Right cardiac atrium (tissue), 5 donors: ENCODE data around the gene CYP3A7. TPM values are rescaled to one million over a fixed set of nuclear protein-coding genes. Genes with fewer than 3 reads are reported as not detected.
A peak's percentile ranks its signal among the peaks of the same experiment; 100 is the strongest.
"Not testable (repeated sequence)": the region's sequence is repeated elsewhere in the genome, so short reads cannot be mapped to it uniquely, and the experiment has no call there.

ENCODE experiments used
- ATAC-seq, 2 donors: fragments of 200-7000 bp; cut with Tn5 transposase; one replicate each; pipeline versions ENCODE4 v1.8.0 to v1.9.1; 2020; ENCODE audit warnings: moderate library complexity in 2 of 2, mild to moderate bottlenecking in 1 of 2
- DNase-seq, 3 donors: peaks; one replicate each; pipeline ENCODE4 v3.0.0-alpha.2; 2020
- H3K27ac ChIP-seq: one replicate; pipeline ENCODE4 v1.5.1; 2013; ENCODE audit warnings: mild to moderate bottlenecking, low read length, control low read depth, moderate library complexity
- H3K27me3 ChIP-seq: one replicate; pipeline ENCODE4 v1.6.1; 2013; ENCODE audit not compliant: control insufficient read depth, insufficient read depth
- H3K4me1 ChIP-seq: one replicate; pipeline ENCODE4 v1.6.1; 2013; ENCODE audit warnings: low read length; ENCODE audit not compliant: control insufficient read depth, insufficient read depth
- H3K4me3 ChIP-seq: one replicate; pipeline ENCODE4 v1.5.1; 2013; ENCODE audit warnings: low read length, control low read depth
- H3K9me3 ChIP-seq: one replicate; pipeline ENCODE4 v1.6.1; 2013; ENCODE audit warnings: low read length; ENCODE audit not compliant: control insufficient read depth
- WGBS: extraction: QIAGEN DNeasy Blood & Tissue Kit; methylation state at CpG from one replicate; pipeline ENCODE4 v1.1.7; 2013; 5-methylcytosine and 5-hydroxymethylcytosine counted together
- intact Hi-C, 4 donors: fragments of 100-400 bp; cut with DNase I; formaldehyde crosslinking; loops; one replicate each; pipeline versions ENCODE4 v1.11.0 to v1.14.0; 2022 to 2023
- polyA plus RNA-seq: library from polyadenylated mRNA; stranded (reverse); fragments of 200-250 nt; gene quantifications from one replicate; pipeline ENCODE4 v1.2.3, GENCODE V29; 2013
- total RNA-seq, 4 donors: library from RNA; stranded (reverse); fragmentation: NEBNext Ultra II Directional; extraction: Animal tissue kit (Norgen Biotek cat#: 25700); gene quantifications; one replicate each; pipeline ENCODE4 v1.2.1, GENCODE V29; 2021
- donor health status: healthy with polysubstance abuse.
- donor health status: DM: no; HTN: yes; CAD: no.
- donor health status: DM: no; HTN: no; CAD: no.
- donor health status: DM: no; HTN: yes; CAD: no; lungs with severe emphysema.
- donor health status: DM: yes; HTN: yes; CAD: no.

CYP3A7 gene
- total and polyA plus RNA-seq, 5 donors = not detected

GRCh38 chr7:99665312-99666012 lies 69.5 kb downstream of the CYP3A7 start:
- no peak for DNase-seq
- ATAC-seq = peak in 1 of 2 donors; percentile 38
- Histone ChIP-seq H3K4me3 (no peak overlapping the region), H3K27ac (no peak overlapping the region), H3K4me1 (no peaks in the 10 kb centered on the region), H3K9me3 (no peaks in the 10 kb centered on the region), H3K27me3 (no peaks in the 10 kb centered on the region)
- intact Hi-C loops = no loop called here
- WGBS = 81% methylated on average over 3 of the region's 3 CpGs

- H3K9me3 ChIP-seq, H3K4me1 ChIP-seq, DNase-seq, H3K4me3 ChIP-seq, ATAC-seq, intact Hi-C loops, H3K27me3 ChIP-seq, H3K27ac ChIP-seq: not testable (repeated sequence)
- WGBS = 94% methylated on average over 5 of the region's 5 CpGs
Observed at GRCh38 chr7:99657879-99658278, 77.1 kb downstream of the CYP3A7 start.

Other genes starting within 250 kb of the CYP3A7 start
- 10 to 100 TPM; 17.1 to 20.5 (median 19.7) TPM for gene ZNF394, start 234.9 kb downstream of the CYP3A7 start, total RNA-seq
- 16.7 TPM for gene ZNF394, start 234.9 kb downstream of the CYP3A7 start, polyA plus RNA-seq
- gene ZKSCAN5, start 230.5 kb downstream of the CYP3A7 start, total RNA-seq = 1 to 10 TPM; 6.1 to 7.1 (median 6.3) TPM
- 3.0 TPM for gene ZKSCAN5, start 230.5 kb downstream of the CYP3A7 start, polyA plus RNA-seq
- 1 to 10 TPM; 4.7 to 6.1 (median 5.5) TPM for gene FAM200A, start 183.1 kb downstream of the CYP3A7 start, total RNA-seq
- gene FAM200A, start 183.1 kb downstream of the CYP3A7 start, polyA plus RNA-seq = 6.7 TPM
- gene ZNF655, start 176.6 kb downstream of the CYP3A7 start, total RNA-seq = 10 to 100 TPM; 37.8 to 45.5 (median 39.8) TPM
- gene ZNF655, start 176.6 kb downstream of the CYP3A7 start, polyA plus RNA-seq = 31.5 TPM
- under 1 TPM; 0.21 to 0.40 (median 0.37) TPM for gene TMEM225B, start 136.9 kb downstream of the CYP3A7 start, total RNA-seq
- 0.41 TPM for gene TMEM225B, start 136.9 kb downstream of the CYP3A7 start, polyA plus RNA-seq
- gene ZSCAN25, start 118.2 kb downstream of the CYP3A7 start, total RNA-seq = 1 to 10 TPM; 8.1 to 9.6 (median 8.6) TPM
- gene ZSCAN25, start 118.2 kb downstream of the CYP3A7 start, polyA plus RNA-seq = 3.8 TPM
- under 1 TPM in 1 of 4 donors, not detected in 3; 0.84 TPM for gene CYP3A5, start 55.2 kb downstream of the CYP3A7 start, total RNA-seq
- gene CYP3A5, start 55.2 kb downstream of the CYP3A7 start, polyA plus RNA-seq = 0.09 TPM
- gene CYP3A4, start 49.0 kb upstream of the CYP3A7 start, total RNA-seq = not detected
- 0.16 TPM for gene CYP3A4, start 49.0 kb upstream of the CYP3A7 start, polyA plus RNA-seq
- gene CYP3A43, start 92.8 kb upstream of the CYP3A7 start, total RNA-seq = not detected
- gene CYP3A43, start 92.8 kb upstream of the CYP3A7 start, polyA plus RNA-seq = 0.07 TPM
- under 1 TPM in 1 of 4 donors, not detected in 3; 0.43 TPM for gene OR2AE1, start 141.8 kb upstream of the CYP3A7 start, total RNA-seq
- 0.11 TPM for gene OR2AE1, start 141.8 kb upstream of the CYP3A7 start, polyA plus RNA-seq
- gene TRIM4, start 184.3 kb upstream of the CYP3A7 start, total RNA-seq = 10 to 100 TPM in 2 of 4 donors, 1 to 10 TPM in 2; 8.8 to 11.2 (median 10.0) TPM
- gene TRIM4, start 184.3 kb upstream of the CYP3A7 start, polyA plus RNA-seq = 7.6 TPM
- under 1 TPM in 2 of 4 donors, not detected in 2; 0.20 to 0.53 TPM for gene GJC3, start 194.4 kb upstream of the CYP3A7 start, total RNA-seq
- 0.43 TPM for gene GJC3, start 194.4 kb upstream of the CYP3A7 start, polyA plus RNA-seq
- gene AZGP1, start 240.8 kb upstream of the CYP3A7 start, total RNA-seq = 10 to 100 TPM; 10.7 to 28.8 (median 16.1) TPM
- 17.0 TPM for gene AZGP1, start 240.8 kb upstream of the CYP3A7 start, polyA plus RNA-seq